ENCODE data around the gene AHI1.

Gene AHI1

DNA sequence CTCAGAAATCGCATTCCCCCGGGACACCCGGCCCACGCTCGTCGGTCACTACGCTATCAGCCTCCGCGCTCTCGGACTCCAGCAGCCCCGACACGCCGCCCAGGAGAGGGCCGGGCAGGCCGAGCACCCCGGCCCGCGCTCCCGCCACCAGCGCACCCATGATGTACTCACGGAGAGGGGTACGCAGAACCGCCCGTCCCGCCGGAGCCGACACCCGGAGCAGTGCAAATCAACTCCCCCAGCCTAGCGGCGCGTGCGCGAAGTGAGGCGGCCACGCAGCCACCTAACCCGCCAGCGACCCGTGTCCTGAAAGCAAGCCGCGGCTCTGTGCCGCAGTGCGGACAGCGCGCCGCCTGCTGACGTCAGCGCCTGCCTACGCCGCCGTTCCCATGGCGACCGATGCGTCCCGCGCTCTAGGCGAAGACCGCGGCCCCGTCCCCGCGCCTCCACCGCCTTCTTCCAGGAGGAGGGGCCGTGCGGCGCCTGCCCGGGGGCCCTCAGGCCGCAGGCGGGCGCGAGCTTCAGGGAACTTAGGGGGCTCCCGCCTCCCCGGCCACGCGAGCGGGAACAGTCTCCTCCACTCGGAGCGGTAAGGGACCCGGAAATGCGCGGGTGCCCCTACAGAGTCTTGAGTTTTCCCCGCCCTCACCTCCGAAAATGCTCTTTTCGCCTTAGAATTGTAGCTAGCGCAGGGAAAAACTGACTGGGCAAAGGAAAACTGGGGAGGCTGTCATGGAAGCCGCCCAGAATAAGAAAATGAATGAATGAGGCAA, at the start of gene AHI1:
Gene AHI1 (minus strand): TSS at position 329 of the 773 bp plus-strand sequence. CDS start 5,503 bp downstream, outside the sequence.
- DNase-seq, result peak; percentile 91

- DNase-seq, result no peak
Measured at GRCh38 chr6:135546680-135547418, 49.3 kb upstream of the AHI1 start.

DNA sequence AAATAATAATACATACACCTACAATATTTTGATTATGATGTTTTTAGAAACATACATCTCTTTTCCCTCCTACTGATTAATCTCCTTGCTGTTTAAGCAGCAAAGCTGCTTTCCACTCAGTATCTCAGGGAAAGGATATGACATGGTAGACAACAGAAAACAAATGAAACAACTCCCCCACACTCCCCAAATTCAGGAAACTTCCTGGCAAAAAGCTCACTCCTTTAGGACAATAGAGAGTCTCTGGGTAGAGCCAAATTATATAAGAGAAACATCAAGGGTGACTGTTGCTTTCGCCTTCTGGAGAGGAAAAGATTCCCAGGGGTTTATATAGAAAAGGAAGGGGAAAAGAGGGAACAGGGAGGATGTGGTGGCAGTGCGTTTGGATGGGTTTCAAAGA, 48.7 kb upstream of the AHI1 start:
- no peak for DNase-seq

DNA sequence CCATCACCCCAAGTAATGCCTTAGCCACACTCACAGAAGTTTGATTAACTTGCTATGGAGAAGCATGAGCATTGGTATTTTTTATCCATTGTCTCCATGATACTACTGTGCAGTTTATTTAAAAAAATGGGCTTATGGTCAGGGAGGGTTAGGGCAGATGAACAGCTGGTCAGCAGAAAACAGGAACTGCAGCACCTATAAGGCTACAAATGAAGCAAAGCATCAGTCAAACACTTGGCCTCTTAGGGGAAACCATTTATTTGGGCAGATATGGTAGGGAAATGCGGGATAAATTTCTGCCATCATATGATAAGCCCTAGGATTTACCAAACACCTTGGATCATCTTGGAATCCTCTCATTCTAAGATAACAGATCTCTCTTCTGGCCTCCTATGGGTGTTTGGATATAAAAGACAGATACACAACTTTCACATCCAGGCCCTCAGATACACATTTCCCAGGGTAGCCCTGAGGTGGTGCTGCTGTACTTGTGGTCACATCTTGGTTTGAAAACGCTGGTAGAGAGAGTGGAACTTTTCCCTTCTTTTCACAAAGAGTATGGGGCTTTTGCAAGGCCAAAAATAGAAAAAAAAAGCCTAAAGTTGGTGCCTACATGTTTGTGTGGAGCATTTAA, 42.8 kb upstream of the AHI1 start:
- no peak for DNase-seq

DNA sequence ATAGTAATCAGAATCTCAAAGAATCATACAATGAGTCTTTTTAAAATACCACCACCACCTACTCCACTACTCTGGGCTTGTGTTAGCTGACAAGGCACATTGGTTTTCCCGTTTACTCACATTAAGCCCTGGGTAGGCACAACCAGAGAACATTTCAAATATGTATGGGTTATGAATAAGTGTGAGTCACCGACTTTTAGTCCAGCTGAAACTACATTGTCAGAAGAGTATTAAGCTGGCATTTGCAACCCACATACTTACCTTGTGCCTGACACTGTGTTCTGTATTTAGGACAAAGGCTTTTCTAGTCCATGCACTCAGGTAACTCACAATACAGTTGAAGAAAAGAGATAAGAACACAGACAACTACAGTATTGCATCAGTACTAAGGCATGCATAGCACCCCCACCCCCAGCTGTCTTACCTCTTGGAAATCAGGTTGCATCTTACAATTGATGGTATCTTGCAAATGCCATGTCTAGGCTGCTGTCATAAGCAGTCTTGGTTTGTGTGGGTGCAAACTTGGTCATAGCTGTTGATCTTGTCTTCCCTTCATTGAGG, 40.3 kb upstream of the AHI1 start:
- DNase-seq, result no peak

GRCh38 chr6:135535989-135536414, 38.5 kb upstream of the AHI1 start:
- peak; percentile 19 for DNase-seq

DNA sequence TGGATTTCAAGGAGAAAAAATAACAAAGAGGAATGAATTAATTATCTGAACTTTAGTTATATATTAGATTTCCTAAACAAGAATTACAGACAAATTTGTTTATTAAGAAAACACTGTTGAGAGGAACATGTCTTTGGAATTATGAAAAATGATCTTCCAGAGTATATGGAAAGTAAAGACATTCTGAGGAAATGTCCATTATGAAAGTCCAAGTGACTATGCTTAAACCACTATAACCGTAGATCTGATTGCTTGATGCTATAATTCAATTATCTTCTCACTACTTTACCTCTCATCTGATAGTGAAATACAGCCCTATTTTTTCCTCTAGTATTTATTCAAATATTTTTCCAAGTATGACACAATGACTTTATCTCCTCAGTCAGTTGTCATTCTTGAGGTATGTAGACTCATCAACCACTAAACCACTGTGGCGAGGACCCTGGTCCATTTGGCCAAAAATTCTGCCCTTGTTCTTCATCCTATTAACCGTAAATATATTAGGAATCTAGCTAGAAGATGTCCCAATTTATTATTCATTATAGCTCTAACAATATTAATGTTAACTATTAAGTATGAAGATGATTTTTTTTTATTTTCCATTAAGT, 37.3 kb upstream of the AHI1 start:
- no peak for DNase-seq

DNA sequence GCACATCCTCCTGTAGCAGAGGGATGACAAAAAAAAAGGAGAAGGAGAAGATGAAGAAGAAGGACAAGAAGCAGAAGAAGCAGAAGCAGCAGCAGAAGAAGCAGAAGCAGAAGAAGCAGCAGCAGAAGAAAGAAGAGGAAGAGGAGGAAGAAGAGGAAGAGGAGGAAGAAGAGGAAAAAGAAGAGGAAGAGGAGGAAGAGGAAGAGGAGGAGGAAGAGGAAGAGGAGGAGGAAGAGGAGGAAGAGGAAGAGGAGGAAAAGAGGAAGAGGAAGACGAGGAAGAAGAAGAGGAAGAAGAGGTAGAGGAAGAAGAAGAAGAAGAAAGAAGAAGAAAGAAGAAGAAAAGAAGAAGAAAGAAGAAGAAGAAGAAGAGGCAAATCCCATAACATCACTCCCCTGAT, 35.0 kb upstream of the AHI1 start:
- DNase-seq, result no peak

GRCh38 chr6:135531954-135532490, 34.5 kb upstream of the AHI1 start:
- DNase-seq, result no peak

GRCh38 chr6:135530113-135530512, 32.6 kb upstream of the AHI1 start:
- no peak for DNase-seq

DNA sequence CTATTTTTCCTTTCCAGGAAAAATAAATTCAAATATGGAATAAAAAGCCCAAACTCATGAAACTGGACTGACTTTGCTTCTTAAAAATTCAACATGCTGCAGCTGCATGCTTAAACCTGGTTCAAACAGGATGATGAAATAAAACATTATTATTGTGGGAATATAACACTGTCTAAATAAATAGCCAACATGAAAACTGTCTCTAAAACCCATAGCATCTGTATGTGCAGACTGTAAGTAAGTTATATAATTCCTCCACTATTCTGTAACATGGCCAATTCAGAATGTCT, 30.4 kb upstream of the AHI1 start:
- no peak for DNase-seq

DNA sequence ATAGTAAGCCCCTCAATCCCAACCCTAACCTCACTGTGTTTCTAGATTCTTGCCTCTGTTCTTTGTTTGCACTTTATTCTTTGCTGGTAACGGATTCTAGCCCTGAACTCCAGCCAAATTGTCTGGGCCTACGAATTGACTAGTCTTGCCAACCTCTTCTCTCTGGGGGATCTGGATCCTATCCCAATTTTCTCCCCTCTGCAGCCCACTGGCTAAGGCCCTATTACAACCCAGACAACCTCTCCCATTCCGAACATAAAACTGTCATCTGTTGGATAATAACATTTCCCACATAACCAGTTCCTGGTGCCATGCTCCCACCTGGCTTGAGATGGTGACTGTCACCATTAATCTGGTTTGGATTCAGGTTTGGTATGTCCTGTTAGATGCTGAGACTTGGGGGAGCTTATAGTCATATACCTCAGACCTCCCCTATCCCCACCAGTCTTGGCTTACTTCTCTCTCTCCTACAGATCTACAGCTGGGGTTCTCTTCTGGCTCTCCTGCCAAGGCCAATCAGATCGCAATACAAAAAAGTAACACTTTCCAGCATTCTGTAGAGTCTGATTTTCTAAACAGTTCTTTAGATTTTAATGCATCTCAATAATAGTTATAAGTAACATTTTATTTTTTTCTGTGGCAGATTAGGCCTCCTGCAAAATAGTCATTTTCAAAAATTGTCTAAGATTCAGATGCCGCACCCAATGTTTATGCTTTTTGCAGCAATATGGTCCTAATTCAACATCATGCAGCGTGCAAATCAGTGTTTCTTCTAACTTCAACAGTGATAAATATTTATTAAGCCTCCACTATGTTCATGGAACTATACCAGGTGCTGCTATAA, 29.8 kb upstream of the AHI1 start:
- DNase-seq, result no peak

GRCh38 chr6:135525594-135525993, 28.1 kb upstream of the AHI1 start:
- no peak for DNase-seq

DNA sequence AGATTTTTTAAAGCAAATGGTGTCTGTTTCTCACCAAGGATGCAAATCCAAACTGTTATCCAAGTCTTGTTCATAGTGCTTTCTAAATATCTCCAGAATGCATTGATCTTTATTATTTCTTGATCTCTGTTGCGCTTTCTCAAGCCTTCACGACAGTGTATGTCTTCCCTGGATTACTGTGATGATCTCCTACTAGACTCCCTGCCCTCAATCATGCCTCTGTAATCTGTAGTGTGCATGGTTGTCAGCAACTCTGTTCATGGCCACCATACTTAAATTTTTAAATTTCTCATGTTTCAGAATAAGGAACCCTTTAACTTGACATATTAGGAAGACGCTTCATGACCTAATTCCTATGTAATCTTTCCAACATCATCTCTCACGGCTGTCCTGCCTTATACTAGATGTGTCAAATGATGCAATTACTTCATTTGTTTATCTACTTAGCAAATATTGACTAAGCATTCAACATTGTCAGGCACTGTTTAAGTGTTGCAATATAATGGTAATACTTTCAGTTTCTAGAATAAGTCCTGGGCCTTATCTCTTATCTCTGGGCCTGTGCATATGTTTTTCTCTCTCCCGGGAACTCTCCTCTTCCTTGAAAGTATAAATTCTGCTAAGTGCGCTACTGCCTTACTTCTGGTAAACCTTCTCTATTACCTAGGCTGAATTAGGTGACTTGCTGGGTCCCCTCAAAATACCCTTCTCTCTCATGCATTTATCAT, 25.6 kb upstream of the AHI1 start:
- peak; percentile 64 for DNase-seq

DNA sequence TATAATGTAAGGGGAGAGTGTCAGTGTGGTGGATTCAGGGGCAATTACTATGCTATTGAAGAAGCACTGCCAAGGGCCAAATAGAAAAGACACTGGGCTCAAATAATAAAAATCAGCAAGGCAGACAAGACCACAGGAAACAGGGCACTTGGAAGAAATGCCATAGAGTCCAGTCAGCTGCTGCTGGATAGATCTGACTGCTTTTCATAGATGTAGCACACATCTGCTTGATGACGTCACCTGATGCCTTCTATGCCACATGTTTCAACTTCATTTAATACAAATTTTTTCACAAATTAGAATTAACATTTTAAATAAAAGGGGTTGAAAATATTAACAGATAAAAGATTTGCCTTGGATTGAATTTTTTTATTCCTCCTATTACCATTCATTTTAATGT, 23.9 kb upstream of the AHI1 start:
- DNase-seq, result no peak

GRCh38 chr6:135520781-135521180, 23.2 kb upstream of the AHI1 start:
- no peak for DNase-seq

GRCh38 chr6:135519348-135519747, 21.8 kb upstream of the AHI1 start:
- DNase-seq, result no peak

DNA sequence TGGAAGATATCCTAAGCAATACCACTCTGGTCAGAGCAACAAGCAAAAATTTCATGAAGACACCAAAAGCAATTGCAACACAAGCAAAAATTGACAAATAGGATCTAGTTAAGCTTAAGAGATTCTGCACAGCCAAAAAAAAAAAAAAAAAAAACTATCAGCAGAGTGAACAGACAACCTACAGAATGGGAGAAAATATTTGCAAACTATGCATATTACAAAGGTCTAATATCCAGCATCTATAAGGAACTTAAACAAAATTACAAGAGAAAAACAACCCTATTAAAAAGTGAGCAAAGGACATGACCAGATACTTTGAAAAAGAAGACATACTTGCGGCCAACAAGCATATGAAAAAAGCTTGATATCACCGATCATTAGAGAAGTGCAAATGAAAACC, 20.0 kb upstream of the AHI1 start:
- DNase-seq, result no peak

GRCh38 chr6:135514706-135515105, 17.2 kb upstream of the AHI1 start:
- no peak for DNase-seq

DNA sequence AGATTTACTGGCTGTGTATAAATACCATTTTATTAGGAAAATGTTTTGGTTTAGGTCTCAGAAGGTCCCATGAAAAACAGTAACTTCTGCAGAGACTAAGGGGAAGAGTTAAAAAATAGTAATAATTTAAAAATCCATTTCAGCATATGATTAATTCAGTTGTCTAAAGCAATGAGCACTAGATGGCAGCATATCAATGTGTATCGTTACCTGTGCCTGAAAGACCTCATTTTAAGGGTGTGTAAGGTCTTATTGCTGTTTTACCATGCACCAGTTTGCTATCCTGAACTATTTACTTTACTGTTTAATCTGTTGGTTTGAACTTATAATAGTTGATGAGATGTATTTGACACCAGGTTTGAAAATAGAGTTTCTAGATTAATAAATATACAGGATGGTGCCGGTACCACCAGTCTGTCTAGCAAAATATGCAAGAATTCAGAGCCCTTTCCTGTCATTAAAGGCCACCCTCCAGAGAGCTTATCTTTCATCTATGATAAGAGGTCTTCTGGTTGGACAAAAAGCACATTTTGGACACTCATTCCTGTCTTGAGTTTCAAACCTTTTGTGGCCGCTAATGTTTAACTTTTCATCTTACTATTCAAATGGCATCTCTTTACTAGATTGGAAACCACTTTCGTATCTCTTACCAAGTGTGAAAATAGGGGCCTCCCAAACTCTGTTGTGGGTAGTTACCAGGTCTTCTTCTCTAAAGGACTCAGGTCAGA, 8.9 kb upstream of the AHI1 start:
- DNase-seq, result peak; percentile 41

GRCh38 chr6:135505648-135506047, 8.1 kb upstream of the AHI1 start:
- DNase-seq, result no peak
